Measurements from ENCODE around the gene ARMC3.
"Not testable (repeated sequence)": the region's sequence is repeated elsewhere in the genome, so short reads cannot be mapped to it uniquely, and the experiment has no call there.

The ARMC3 gene

GRCh38 chr10:23053036-23053435 is 125.2 kb downstream of the ARMC3 start:
- DNase-seq: no peak

DNA sequence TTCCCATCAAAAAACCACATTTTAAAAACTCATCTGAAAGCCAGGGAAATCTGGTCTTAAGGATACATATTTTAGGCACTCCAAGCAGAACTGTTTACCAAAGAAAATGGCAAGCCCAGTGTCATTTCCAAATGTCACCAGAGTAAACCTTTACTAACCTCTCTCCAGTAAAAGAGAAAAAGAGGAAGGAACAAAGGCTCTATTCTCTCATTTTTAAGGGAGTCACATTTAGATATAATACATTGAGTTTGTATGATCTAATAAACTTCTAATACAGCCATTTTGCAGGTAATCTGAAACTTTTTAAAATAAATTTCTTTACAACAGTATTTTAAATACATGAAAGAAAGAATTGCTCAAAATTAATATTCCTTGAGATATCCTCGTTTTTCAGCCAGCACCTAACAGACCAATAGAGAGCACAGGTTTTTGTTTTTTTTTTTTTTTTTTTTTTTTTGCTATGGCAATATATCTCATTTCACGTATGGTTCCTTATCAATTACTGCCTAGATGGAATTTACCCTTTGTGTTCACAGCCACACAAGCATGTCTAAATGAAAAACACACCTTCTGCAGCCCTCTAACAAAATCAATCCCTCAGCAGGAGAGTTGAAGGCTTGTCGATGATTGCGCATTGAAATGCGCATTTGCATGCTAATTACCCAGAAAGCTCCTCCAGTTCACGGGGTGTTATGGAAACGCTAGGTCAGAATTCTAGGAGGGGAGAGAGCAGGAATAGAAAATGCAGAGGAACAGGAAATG is 127.8 kb downstream of the ARMC3 start:
- DNase-seq: no peak

DNA sequence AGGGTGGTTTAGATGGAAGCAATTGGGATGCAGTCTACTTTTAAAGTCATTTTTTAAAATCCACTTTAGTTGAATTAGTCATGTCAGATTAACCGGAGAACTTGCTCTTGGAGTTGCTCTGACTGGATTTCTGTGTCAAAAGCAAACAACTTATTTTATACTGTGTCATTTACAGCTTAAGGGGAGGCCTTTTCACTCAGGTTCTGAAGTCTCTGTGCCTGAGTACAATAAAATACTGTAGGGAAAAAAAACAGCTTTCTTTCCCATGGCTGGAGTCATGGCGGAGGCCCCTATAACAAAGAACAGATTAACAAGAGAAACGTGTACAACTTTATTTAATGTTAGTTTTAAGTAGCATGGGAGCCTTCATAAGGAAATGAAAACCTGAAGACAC is 128.3 kb downstream of the ARMC3 start:
- DNase-seq: no peak

DNA sequence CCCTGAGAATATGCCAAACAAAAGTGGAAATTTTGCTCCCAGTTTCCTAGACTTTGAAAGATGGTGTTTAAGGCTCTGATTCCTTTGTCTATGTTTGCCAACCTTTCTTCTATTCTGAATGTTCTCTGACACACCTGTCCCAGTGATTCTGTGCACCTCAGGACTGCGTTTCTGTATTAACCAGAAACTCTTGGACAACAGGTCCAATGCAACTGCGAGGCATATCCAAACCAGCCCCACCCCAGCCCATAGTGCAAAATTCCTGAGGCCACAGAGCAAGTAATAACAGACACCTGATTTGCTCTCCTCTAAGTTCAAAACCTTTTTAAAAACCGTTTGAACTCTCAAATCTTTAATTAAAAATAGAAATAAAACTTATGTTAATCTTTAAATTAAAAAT is 130.5 kb downstream of the ARMC3 start:
- DNase-seq: no peak

GRCh38 chr10:23060918-23061317 is 133.1 kb downstream of the ARMC3 start:
- no peak for DNase-seq

- no peak for DNase-seq
Observed at GRCh38 chr10:23063045-23063972, 135.5 kb downstream of the ARMC3 start.

GRCh38 chr10:23063973-23064812 is 136.3 kb downstream of the ARMC3 start:
- no peak for DNase-seq

GRCh38 chr10:23064813-23065114 is 136.9 kb downstream of the ARMC3 start:
- not testable (repeated sequence) for DNase-seq

GRCh38 chr10:23065181-23065948 is 137.5 kb downstream of the ARMC3 start:
- peak; percentile 25 for DNase-seq

- no peak for DNase-seq
Observed at GRCh38 chr10:23067337-23067736, 139.5 kb downstream of the ARMC3 start.

DNA sequence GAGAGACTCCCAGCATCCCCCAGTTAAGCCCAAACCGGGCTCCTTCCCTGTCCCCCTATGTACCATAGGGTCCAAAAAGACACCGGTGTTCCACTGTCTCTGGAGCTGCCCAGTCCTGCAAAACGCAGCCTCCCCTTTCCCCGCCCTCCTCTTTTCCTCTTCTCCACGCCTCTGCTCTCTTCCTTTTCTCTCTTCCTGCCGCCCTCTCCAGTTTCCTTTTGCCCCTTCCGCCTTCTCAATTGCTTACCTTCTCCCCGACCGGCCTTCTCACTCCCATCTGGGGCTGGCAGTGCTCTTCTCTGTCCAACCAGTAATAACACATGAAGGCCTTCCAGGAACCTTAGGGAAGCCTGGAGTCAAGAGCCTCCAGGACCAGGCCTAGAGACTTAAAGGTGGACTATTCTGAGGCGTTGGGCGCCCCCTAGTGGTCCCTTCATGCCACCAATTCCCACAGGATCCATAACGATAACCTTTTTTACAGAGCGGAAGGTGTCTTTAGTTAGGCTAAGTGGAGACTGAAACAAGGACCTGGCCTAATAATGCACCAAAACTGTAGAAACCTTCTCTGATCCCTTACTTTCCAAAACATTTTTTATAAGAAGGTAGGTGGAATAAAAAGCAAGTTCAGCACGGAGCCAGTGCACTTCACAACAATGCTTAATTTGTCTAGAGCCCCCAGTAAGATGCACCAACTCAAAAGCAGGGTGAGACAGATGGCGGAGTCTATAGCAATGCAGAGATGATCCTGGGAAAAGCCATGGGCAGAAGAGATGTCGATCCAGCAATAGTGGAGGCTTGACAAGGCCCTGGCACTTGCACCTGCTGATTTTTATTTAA is 140.3 kb downstream of the ARMC3 start:
- DNase-seq: peak; percentile 20

DNA sequence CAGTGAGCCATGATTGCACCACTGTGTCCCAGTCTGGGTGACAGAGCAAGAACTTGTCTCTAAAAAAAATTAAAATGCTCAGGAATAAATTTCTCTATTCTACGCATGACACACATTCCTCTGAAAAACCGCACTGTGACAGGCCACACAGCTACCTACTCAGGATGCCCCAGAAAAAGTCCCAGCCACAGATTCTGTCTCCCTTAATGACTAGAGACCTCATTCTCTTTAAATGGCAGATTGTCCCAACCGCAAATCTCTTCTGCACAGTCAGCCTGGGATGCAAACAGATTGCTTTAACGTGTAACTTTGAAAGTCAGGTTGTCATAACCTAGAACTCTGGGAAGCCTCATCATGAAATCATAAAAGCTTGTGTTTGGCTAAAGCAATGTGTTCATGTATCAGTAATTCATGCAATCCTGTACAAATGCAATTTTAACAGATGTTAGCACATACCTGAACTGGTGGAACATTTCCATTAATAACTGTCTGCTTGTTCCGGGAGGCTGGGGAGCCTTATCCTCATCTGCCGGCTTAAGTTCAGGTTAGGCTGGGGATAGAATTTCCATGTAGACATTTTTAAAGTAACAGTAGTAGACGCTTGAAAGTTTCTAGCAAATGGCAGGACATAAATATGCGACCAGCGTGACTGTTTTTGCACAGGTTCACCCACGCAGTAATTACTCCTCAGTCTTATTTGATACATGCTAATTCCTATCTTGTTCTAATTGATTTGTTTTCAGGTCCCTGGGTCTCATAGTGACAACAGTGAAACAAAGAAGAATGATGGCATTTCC is 141.4 kb downstream of the ARMC3 start:
- DNase-seq: no peak

GRCh38 chr10:23070092-23070912 is 142.4 kb downstream of the ARMC3 start:
- not testable (repeated sequence) for DNase-seq

DNA sequence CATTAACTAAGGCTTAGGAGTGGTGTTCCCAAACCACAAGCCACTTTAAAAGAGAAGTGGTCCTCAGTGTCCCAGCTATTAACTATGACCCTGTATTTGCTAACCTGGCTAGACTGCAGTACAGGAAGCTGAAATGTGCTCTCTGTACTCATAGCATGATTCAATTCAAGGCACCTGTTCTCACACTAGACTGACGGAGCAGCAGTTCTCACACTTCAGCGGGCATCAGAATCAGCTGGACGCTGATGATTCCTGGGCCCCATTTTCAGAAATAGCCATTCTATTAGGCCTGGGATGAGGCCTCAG is 143.0 kb downstream of the ARMC3 start:
- peak; percentile 76 for DNase-seq

DNA sequence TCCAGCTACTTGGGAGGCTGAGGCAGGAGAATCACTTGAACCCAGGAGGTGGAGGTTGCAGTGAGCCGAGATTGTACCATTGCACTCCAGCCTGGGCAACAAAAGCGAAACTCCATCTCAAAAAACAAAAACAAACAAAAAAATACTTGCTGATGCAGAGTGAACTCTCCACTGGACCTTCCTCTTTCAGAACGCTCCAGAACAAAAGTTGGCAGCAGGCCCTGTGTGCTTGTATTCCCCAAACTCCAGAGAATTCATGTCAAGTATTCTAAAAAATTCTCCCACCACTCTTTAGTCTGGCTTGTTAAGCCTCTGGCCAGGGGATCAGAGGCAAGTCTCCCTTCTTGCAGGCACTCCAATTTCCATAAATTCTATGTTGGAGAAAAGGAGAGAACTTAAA is 144.7 kb downstream of the ARMC3 start:
- DNase-seq: not testable (repeated sequence)

DNA sequence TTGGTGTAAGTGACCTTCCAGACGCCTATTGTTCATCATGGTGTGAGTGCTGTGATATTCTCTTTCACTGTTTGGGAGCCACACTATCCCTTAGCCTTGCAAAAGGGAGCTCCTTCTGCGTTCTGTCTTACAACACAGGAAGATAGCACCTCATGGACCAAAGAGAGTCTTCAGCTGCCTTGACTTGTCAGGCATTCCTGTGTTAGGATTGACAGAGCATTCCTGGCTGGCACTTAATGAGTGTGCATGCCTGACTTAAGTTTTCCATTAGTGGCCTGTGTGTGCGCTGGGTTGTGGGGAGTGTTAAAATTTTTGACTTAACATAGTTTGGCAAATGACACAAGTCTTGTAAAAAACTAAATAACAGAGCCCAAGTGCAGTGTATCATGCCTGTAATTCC is 145.7 kb downstream of the ARMC3 start:
- DNase-seq: no peak

GRCh38 chr10:23075672-23076071 is 147.8 kb downstream of the ARMC3 start:
- no peak for DNase-seq

- no peak for DNase-seq
Observed at GRCh38 chr10:23078114-23078513, 150.3 kb downstream of the ARMC3 start.

DNA sequence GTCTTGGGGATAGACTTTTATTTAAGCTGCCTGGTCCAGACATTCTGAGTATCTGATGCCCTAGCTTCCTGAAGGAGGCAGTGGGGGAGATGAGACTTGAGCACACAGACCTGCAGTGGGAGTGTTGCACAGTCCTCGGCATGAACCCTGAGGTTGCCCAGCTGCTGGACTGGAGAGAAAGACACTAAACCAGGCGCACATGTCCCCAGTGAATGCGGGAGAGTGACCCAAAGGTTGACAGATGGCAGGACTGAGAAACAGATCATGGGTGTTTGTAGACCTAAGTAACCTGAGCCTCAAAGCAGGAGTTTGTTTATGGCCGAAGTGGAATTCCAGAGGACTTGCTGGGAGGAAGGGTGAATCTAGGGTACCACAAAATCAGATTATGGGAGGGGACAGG is 151.8 kb downstream of the ARMC3 start:
- DNase-seq: no peak

DNA sequence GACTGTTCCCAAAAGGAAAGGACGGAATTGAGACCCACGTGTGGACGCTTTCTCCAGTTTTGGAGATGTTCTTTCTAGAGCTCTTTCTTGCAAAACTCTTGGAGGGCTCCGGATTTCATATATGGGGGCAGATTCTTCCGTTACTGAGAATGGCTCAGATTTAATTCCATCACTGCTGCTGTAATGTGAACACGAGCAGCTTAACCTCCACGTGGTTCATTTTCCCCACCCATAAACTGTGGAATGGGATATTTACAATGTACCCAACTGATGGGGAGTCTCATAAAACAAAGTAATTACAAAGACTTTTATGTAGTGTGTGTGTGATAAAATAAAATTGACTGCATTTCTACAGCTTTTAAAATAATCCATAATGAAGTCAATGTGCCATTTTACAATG is 152.4 kb downstream of the ARMC3 start:
- DNase-seq: no peak
